Measurements from ENCODE around the gene SAMD1. TPM values are rescaled to one million over a fixed set of nuclear protein-coding genes. Genes with fewer than 3 reads are reported as not detected.

The SAMD1 gene
- total and polyA plus RNA-seq, 9 of the 15 experiments (the other 6 are each of a cell fraction or from before 2014, with no cell fraction given): 2.9 to 96.0 (median 43.5) TPM

- no peak overlapping the region for H3K9ac ChIP-seq (ENCODE audit: insufficient read depth in 1 of 2, low read depth in 2 of 2, low read length in 2 of 2)
- ATAC-seq (no peak), FAIRE-seq (no peak), DNase-seq (ENCODE audit: extremely low read depth in 1 of 4, low spot score in 3 of 4) (no peak)
- H3K9me3 ChIP-seq (replicated peaks; ENCODE audit: control insufficient read depth, insufficient read depth, low read depth, low read length): no peaks in the 10 kb centered on the region
- intact Hi-C loops (cut with micrococcal nuclease): no loop called here
- peaks cover 13 to 30% of the 10 kb centered on the region in 2 experiments; a peak in 4 of 5 replicates for H3K4me1 ChIP-seq (replicated peaks in 1 of 2; ENCODE audit: control insufficient read depth in 2 of 2, insufficient read depth in 2 of 2, low read length in 2 of 2)
- H3K27me3 ChIP-seq (ENCODE audit: control insufficient read depth in 2 of 2, insufficient read depth in 2 of 2, low read length in 2 of 2): no peaks in the 10 kb centered on the region
- H3K4me2 ChIP-seq (ENCODE audit: insufficient read depth, low read length): 0 out of 2 replicates have a peak overlapping the region, but pooled peaks have one; percentile 75
- no peak overlapping the region for H3K27ac ChIP-seq (ENCODE audit: extremely low read depth, low read depth, low read length)
- H3K9me1 ChIP-seq (ENCODE audit: control insufficient read depth, insufficient read depth, low read length): no peaks in the 10 kb centered on the region
- peaks cover 9% of the 10 kb centered on the region; the same call in 1 of the 3 replicates for H3K79me2 ChIP-seq (ENCODE audit: control insufficient read depth, insufficient read depth, low read length)
- in situ Hi-C loops (cut with MboI): no loop called here
- TF ChIP-seq MYNN (IDR thresholded peaks at IDR 0.05) (peak; percentile 97), MYNN (CRISPR knock-in tag; IDR thresholded peaks at IDR 0.05) (0 out of 2 replicates have a peak, but pooled peaks have one; percentile 49), PURB (CRISPR knock-in tag; IDR thresholded peaks at IDR 0.05; ENCODE audit: low read depth) (no peak), ZNF384 (IDR thresholded peaks at IDR 0.05; ENCODE audit: low read depth, low read length) (0 out of 2 replicates have a peak, but pooled peaks have one; percentile 24)
- H2AFZ ChIP-seq (ENCODE audit: low read depth, low read length): no peak overlapping the region
- H3K36me3 ChIP-seq (ENCODE audit: control insufficient read depth, insufficient read depth, low read length): peaks cover 11% of the 10 kb centered on the region; the same call in 1 of the 3 replicates
- BruUV-seq (replicated peaks): no TSS peak
- CTCF ChIA-PET (ENCODE audit: low intra/inter-chr PET ratio): no interaction called here
- H3K4me3 ChIP-seq: no peak overlapping the region
- H4K20me1 ChIP-seq (replicated peaks; ENCODE audit: control insufficient read depth, insufficient read depth, low read length): no peaks in the 10 kb centered on the region
- WGBS (ENCODE audit: insufficient coverage, low coverage, missing lambda C conversion rate): 29% methylated on average over 1 of the region's 1 CpG
- POLR2A ChIA-PET: interaction anchor here (0.6 to 1.4 kb wide), 5 partner anchors 9 to 54 kb away, joined by 3 to 5 read pairs (median 4); no protein-coding TSS in a partner anchor
Observed at GRCh38 chr19:14082675-14082960, 7.9 kb downstream of the SAMD1 start.

DNA sequence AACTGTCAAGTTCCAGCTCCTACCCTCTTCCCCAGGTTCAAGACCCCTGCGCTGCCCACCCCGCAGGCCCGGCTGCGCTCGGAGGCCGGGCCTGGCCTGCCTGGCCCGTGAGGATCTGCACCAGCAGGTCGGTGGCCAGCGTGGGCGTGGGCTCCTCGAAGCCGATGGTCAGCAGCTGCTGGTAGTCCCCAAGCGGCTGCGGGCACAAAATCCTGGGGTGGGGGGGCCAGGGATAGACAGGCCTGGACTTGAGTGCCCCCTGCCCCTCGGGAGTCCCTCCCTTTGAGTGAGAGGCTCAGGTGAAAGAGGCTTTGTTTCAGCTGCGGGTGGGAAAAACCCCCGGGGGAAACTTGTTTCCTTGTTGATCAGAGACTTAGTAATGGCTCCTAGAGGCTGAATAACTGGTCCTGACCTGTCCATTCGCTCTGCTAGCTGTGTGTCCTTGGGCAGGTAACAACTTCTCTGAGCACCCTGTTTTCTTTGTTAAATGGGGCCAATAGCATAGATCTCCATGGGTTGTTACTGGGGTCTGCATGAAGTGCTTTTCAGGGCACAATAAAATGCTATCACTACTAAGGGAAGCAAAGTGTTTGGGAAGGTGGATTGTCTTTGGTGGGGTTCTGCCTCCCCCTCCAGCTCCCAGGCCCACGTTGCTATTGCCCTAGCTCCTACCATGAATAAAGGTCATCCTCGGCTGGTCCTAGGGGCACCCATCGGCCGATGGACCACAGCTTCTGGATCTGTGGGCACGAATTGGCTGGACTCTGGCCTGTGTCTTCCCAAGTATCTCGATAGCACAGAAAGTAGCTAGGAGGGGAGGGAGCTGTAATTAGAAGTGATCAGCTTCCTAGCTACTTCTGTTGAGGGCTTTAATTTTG lies 8.5 kb downstream of the SAMD1 start:
- Histone ChIP-seq H3K9ac (ENCODE audit: insufficient read depth in 1 of 2, low read depth in 2 of 2, low read length in 2 of 2) (peak overlapping the region; percentile 65 to 92), H3K27me3 (ENCODE audit: control insufficient read depth in 2 of 2, insufficient read depth in 2 of 2, low read length in 2 of 2) (no peaks in the 10 kb centered on the region), H3K9me3 (replicated peaks; ENCODE audit: control insufficient read depth, insufficient read depth, low read depth, low read length) (no peaks in the 10 kb centered on the region), H3K4me2 (ENCODE audit: insufficient read depth, low read length) (peak overlapping the region; percentile 75), H3K4me3 (peak overlapping the region; percentile 63), H3K9me1 (ENCODE audit: control insufficient read depth, insufficient read depth, low read length) (no peaks in the 10 kb centered on the region), H4K20me1 (replicated peaks; ENCODE audit: control insufficient read depth, insufficient read depth, low read length) (no peaks in the 10 kb centered on the region), H3K36me3 (ENCODE audit: control insufficient read depth, insufficient read depth, low read length) (peaks cover 8% of the 10 kb centered on the region; the same call in 1 of the 3 replicates), H3K79me2 (ENCODE audit: control insufficient read depth, insufficient read depth, low read length) (peaks cover 9% of the 10 kb centered on the region; the same call in 1 of the 3 replicates), H2AFZ (ENCODE audit: low read depth, low read length) (peak overlapping the region; percentile 75), H3K4me1 (replicated peaks in 1 of 2; ENCODE audit: control insufficient read depth in 2 of 2, insufficient read depth in 2 of 2, low read length in 2 of 2) (peaks cover 13 to 30% of the 10 kb centered on the region in 2 experiments; a peak in 4 of 5 replicates), H3K27ac (ENCODE audit: extremely low read depth, low read depth, low read length) (peak overlapping the region; percentile 57)
- in situ Hi-C loops (cut with MboI) (no loop called here), intact Hi-C loops (cut with micrococcal nuclease) (no loop called here)
- WGBS (ENCODE audit: insufficient coverage, low coverage, missing lambda C conversion rate): 25% methylated on average over 19 of the region's 24 CpGs
- peak; percentile 64 for FAIRE-seq
- DNase-seq (ENCODE audit: extremely low read depth in 1 of 4, low spot score in 3 of 4): peak in 2 of 4 experiments; percentile 30 to 44
- ATAC-seq: peak; percentile 23
- POLR2A ChIA-PET: interaction anchor here (0.6 to 1.7 kb wide), 9 partner anchors 10 to 209 kb away, joined by 3 to 5 read pairs (median 4); partner anchors contain the start of genes ASF1B and DCAF15
- CTCF ChIA-PET (ENCODE audit: low intra/inter-chr PET ratio): no interaction called here
- BruUV-seq (replicated peaks): TSS peak; percentile 60
- TF ChIP-seq SMARCA5 (IDR thresholded peaks at IDR 0.05) (peak; percentile 56; the same call in 1 of the 2 replicates), ZBTB7A (IDR thresholded peaks at IDR 0.05; ENCODE audit: borderline replicate concordance, control insufficient read depth, low read depth, low read length) (peak; percentile 33; the same call in 1 of the 2 replicates), ZNF584 (CRISPR knock-in tag; IDR thresholded peaks at IDR 0.05; ENCODE audit: low read depth) (peak; percentile 75; the same call in 1 of the 2 replicates), ZFPM2 (CRISPR knock-in tag; IDR thresholded peaks at IDR 0.05) (no peak), HDAC1 (IDR thresholded peaks at IDR 0.05) (peak in 1 of 2 experiments; percentile 18; a peak in 1 of 4 replicates), ZNF175 (CRISPR knock-in tag; IDR thresholded peaks at IDR 0.05; ENCODE audit: low read depth) (no peak), L3MBTL2 (IDR thresholded peaks at IDR 0.05) (peak; percentile 60; the same call in 1 of the 2 replicates), XRCC4 (IDR thresholded peaks at IDR 0.05; ENCODE audit: extremely low read depth, insufficient read depth, insufficient read length) (no peak), NCOA2 (IDR thresholded peaks at IDR 0.05; ENCODE audit: partially characterized antibody in 2 of 2) (no peak)
- TF ChIP-seq, protein P1, sequence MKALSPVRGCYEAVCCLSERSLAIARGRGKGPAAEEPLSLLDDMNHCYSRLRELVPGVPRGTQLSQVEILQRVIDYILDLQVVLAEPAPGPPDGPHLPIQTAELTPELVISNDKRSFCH (CRISPR knock-in tag; IDR thresholded peaks at IDR 0.05): no peak
- TF ChIP-seq, protein P1 (tag; IDR thresholded peaks at IDR 0.05): 0 out of 2 replicates have a peak, but pooled peaks have one; percentile 32
